Heart left ventricle (tissue), 16 donors: ENCODE measurements around the gene NME5. TPM values are rescaled to one million over a fixed set of nuclear protein-coding genes. Genes with fewer than 3 reads are reported as not detected.
A peak's percentile ranks its signal among the peaks of the same experiment; 100 is the strongest.
"Not testable (repeated sequence)": the region's sequence is repeated elsewhere in the genome, so short reads cannot be mapped to it uniquely, and the experiment has no call there.

Experiments used
- ATAC-seq, 4 donors: fragments of 200-7000 bp; cut with Tn5 transposase; one replicate each; pipeline ENCODE4 v1.9.1; 2020 to 2022; ENCODE audit warnings: moderate library complexity in 4 of 4, mild to moderate bottlenecking in 3 of 4, moderate number of reproducible peaks in 1 of 4
- DNase-seq, 5 donors: peaks; one replicate each; pipeline ENCODE4 v3.0.0-alpha.2; 2020
- H3K27ac ChIP-seq, 12 donors: fragments of 200-600 bp; sonication (generic) in 4 of 12; one replicate each; pipeline versions ENCODE4 v1.5.0 to v1.8.0; 2016 to 2022; ENCODE audit warnings: mild to moderate bottlenecking in 2 of 12
- H3K27me3 ChIP-seq, 9 donors: fragments of 200-600 bp; sonication (generic) in 2 of 9; one replicate each; pipeline versions ENCODE4 v1.5.1 to v1.8.0; 2016 to 2022; ENCODE audit warnings: mild to moderate bottlenecking in 3 of 9
- H3K36me3 ChIP-seq, 9 donors: fragments of 200-600 bp; sonication (generic) in 2 of 9; one replicate each; pipeline versions ENCODE4 v1.5.0 to v1.8.0; 2018 to 2022; ENCODE audit warnings: mild to moderate bottlenecking in 2 of 9
- H3K4me1 ChIP-seq, 12 donors: fragments of 200-600 bp; sonication (generic) in 4 of 12; one replicate each; pipeline versions ENCODE4 v1.5.0 to v1.8.0; 2016 to 2022; ENCODE audit warnings: mild to moderate bottlenecking in 3 of 12
- H3K4me3 ChIP-seq, 12 donors: fragments of 200-600 bp; sonication (generic) in 4 of 12; one replicate each; pipeline versions ENCODE4 v1.5.0 to v1.8.0; 2017 to 2022; ENCODE audit warnings: mild to moderate bottlenecking in 9 of 12, moderate library complexity in 4 of 12
- H3K9me3 ChIP-seq, 12 donors: fragments of 200-600 bp; sonication (generic) in 4 of 12; one replicate each; pipeline versions ENCODE4 v1.5.0 to v1.8.0; 2016 to 2022; ENCODE audit warnings: mild to moderate bottlenecking in 1 of 12
- CTCF ChIP-seq, 12 donors: fragments of 200-600 bp; sonication (generic) in 4 of 12; IDR thresholded peaks; one replicate each; pipeline versions ENCODE4 v1.5.0 to v1.8.0; 2018 to 2022; ENCODE audit warnings: antibody characterized with exemption in 12 of 12, mild to moderate bottlenecking in 5 of 12
- POLR2A ChIP-seq, 2 donors: fragments of 450-650 bp; IDR thresholded peaks; one replicate each; pipeline ENCODE4 v1.6.1; 2017; ENCODE audit warnings: antibody characterized with exemption in 2 of 2, mild to moderate bottlenecking in 2 of 2, moderate library complexity in 2 of 2
- WGBS, 4 donors: extraction: QIAGEN DNeasy Blood & Tissue Kit in 2 of 4; methylation state at CpG; one replicate each; pipeline versions ENCODE4 v1.1.5 to v1.1.7; 2013 to 2018; 5-methylcytosine and 5-hydroxymethylcytosine counted together
- intact Hi-C, 10 donors: fragments of 100-400 bp; cut with DNase I; formaldehyde crosslinking; loops; one replicate each; pipeline versions ENCODE4 v1.11.1 to v1.14.2; 2022
- polyA plus RNA-seq, 2 donors: library from polyadenylated mRNA; stranded (reverse); fragments of 200-250 nt; gene quantifications; one replicate each; pipeline ENCODE4 v1.2.3, GENCODE V29; 2013
- total RNA-seq, 9 donors: library from RNA; depleted of rRNA in 2 of 9; stranded (reverse); fragments of >200 nt in 2 of 9; fragmentation: NEBNext Ultra II Directional in 3 of 9; extraction: Animal tissue kit (Norgen Biotek cat#: 25700) in 3 of 9; gene quantifications; one replicate each; pipeline versions ENCODE4 v1.1.0 to v1.2.4, GENCODE V29; 2016 to 2023
- donor health status: ischemic (EF 13 %, LVEDD 7.1; RV severe dilation, severe dysfunction).
- donor health status: healthy with polysubstance abuse.
- donor health status: DM: no; HTN: yes; CAD: no.
- donor health status: DM: no; HTN: no; CAD: no.
- donor health status: ischemic (EF 25% LVEDD 6.9; RV normal size, moderate dysfunction).
- donor health status: ischemic (EF 25% LVEDD 5.7; RV mildly dilated, moderate dysfunction).
- donor health status: healthy.
- donor health status: DM: yes; HTN: yes; CAD: no.
- donor health status: ischemic (EF 35%, LVEDD 5.7; RV mildly dilated, moderate dysfunction).
- donor health status: nonischemic (EF 11% LVEDD 7.7; RV severe dilation, severe dysfunction).
- donor health status: DM: yes; HTN: yes; CAD: no.
- donor health status: PGD.
- donor health status: ischemic (EF 29% LVEDD 5.4; RV normal size, mild dysfunction).
- donor health status: nonischemic (EF 23%, LVEDD 6.1; RV moderate dilation, normal function).

Gene NME5
- total and polyA plus RNA-seq, 11 donors, result 0.50 to 5.1 (median 3.4) TPM

- 55 to 68% (median 58%) methylated on average over 3 of the region's 3 CpGs for WGBS, 4 donors
- H3K36me3 ChIP-seq, result no peaks in the 10 kb centered on the region
- intact Hi-C loops, result no loop called here
- DNase-seq (no peak), ATAC-seq (no peak)
- no peaks in the 10 kb centered on the region for H3K27me3 ChIP-seq
- H3K4me1 ChIP-seq, result no peaks in the 10 kb centered on the region
- H3K4me3 ChIP-seq, result no peak overlapping the region
- H3K9me3 ChIP-seq, result no peaks in the 10 kb centered on the region
- TF ChIP-seq CTCF (IDR thresholded peaks at IDR 0.05) (no peak), POLR2A (IDR thresholded peaks at IDR 0.05) (no peak)
- no peak overlapping the region for H3K27ac ChIP-seq
These were observed 10.3 kb upstream of the NME5 start for GRCh38 chr5:138149530-138149929.

- H3K4me1 ChIP-seq, result no peaks in the 10 kb centered on the region
- H3K27ac ChIP-seq, result no peak overlapping the region
- no peaks in the 10 kb centered on the region for H3K27me3 ChIP-seq
- 32 to 50% (median 44%) methylated on average over 1 of the region's 1 CpG for WGBS, 4 donors
- TF ChIP-seq POLR2A (IDR thresholded peaks at IDR 0.05), result no peak
- TF ChIP-seq CTCF (IDR thresholded peaks at IDR 0.05), result no peak
- H3K4me3 ChIP-seq, result no peak overlapping the region
- H3K36me3 ChIP-seq, result no peaks in the 10 kb centered on the region
- DNase-seq, result peak in 3 of 5 donors; percentile 29 to 43 (median 40)
- no peaks in the 10 kb centered on the region for H3K9me3 ChIP-seq
- intact Hi-C loops, result no loop called here
- ATAC-seq, result peak in 3 of 4 donors; percentile 75 to 89 (median 80)
These were observed 9.6 kb upstream of the NME5 start for GRCh38 chr5:138148811-138149210.

GRCh38 chr5:138143578-138143977, 4.3 kb upstream of the NME5 start:
- H3K36me3 ChIP-seq, H3K4me1 ChIP-seq, intact Hi-C loops, H3K9me3 ChIP-seq, ATAC-seq, H3K4me3 ChIP-seq, H3K27ac ChIP-seq, DNase-seq: not testable (repeated sequence)
- WGBS, 4 donors, result 86 to 92% (median 91%) methylated on average over 6 of the region's 6 CpGs
- H3K27me3 ChIP-seq, result peaks cover 0 to 22% (median 0%) of the 10 kb centered on the region in 9 donors

- Histone ChIP-seq H3K27me3 (peaks cover 0 to 22% (median 0%) of the 10 kb centered on the region in 9 donors), H3K36me3 (no peaks in the 10 kb centered on the region), H3K4me3 (no peak overlapping the region), H3K9me3 (no peaks in the 10 kb centered on the region), H3K27ac (no peak overlapping the region), H3K4me1 (peaks cover 0 to 7% (median 0%) of the 10 kb centered on the region in 12 donors)
- 64 to 74% (median 69%) methylated on average over 1 of the region's 1 CpG for WGBS, 4 donors
- DNase-seq (no peak), ATAC-seq (no peak)
- intact Hi-C loops, result no loop called here
- no peak for TF ChIP-seq CTCF (IDR thresholded peaks at IDR 0.05)
These were observed 2.5 kb upstream of the NME5 start for GRCh38 chr5:138141734-138142133.

GRCh38 chr5:138140268-138140667, 1.0 kb upstream of the NME5 start:
- intact Hi-C loops, result no loop called here
- ATAC-seq (no peak), DNase-seq (no peak)
- peaks cover 0 to 22% (median 0%) of the 10 kb centered on the region in 9 donors for H3K27me3 ChIP-seq
- H3K36me3 ChIP-seq, result no peaks in the 10 kb centered on the region
- no peak overlapping the region for H3K27ac ChIP-seq
- TF ChIP-seq CTCF (IDR thresholded peaks at IDR 0.05), result no peak
- no peak for TF ChIP-seq POLR2A (IDR thresholded peaks at IDR 0.05)
- WGBS, 4 donors, result 41 to 52% (median 49%) methylated on average over 4 of the region's 4 CpGs
- H3K4me1 ChIP-seq, result peaks cover 0 to 7% (median 0%) of the 10 kb centered on the region in 12 donors
- no peaks in the 10 kb centered on the region for H3K9me3 ChIP-seq
- no peak overlapping the region for H3K4me3 ChIP-seq
